ENCODE results near the gene ASTL.

Gene ASTL

DNA sequence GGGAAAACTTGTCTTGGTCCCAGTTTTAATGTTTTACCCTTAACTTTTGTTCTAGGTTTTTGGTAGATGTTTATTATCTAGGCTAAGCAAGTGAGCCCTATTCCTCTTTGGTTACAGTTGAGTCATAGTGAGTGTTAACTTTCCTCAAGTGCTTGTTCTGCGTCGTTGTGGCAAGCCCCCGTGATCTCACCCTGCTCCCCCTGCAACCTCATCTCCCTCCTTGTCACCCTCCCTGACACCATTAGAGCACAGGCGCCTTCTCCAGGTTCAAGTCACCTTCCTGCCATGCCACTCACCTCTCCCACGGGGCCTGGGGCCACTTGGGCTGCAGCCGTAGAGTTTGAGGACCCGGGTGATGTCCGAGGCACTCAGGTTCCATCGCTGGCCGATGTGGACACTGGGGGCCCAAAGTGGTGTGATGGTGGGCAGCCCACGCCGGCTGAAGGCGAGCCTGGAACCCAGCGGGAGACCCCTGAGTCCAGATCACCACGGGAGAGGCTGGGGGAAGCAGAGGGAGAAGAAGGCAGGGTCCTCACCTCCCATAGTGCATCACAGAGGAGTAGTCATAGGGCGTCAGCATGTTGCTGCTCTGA is 8.7 kb downstream of the ASTL start:
- no peak for DNase-seq (ENCODE audit: low read depth)

DNA sequence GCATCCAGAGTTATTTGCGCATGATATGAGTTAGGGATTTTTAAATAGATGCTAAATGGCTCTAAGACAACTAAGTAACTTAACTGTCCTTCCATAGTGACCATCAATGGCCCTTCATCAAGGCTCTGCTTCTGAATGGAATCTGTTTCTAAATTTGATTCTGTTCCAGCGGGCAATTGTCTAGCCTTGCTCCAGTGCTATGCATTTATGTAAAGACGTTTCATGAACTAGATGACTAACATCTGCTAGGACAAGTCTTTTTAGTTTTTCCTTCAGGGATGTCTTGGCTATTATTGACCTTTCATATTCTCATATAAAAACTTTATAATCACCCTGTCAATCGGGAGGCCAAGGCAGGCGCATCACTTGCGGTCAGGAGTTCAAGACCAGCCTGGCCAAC is 9.8 kb downstream of the ASTL start:
- DNase-seq (ENCODE audit: low read depth), result no peak

DNA sequence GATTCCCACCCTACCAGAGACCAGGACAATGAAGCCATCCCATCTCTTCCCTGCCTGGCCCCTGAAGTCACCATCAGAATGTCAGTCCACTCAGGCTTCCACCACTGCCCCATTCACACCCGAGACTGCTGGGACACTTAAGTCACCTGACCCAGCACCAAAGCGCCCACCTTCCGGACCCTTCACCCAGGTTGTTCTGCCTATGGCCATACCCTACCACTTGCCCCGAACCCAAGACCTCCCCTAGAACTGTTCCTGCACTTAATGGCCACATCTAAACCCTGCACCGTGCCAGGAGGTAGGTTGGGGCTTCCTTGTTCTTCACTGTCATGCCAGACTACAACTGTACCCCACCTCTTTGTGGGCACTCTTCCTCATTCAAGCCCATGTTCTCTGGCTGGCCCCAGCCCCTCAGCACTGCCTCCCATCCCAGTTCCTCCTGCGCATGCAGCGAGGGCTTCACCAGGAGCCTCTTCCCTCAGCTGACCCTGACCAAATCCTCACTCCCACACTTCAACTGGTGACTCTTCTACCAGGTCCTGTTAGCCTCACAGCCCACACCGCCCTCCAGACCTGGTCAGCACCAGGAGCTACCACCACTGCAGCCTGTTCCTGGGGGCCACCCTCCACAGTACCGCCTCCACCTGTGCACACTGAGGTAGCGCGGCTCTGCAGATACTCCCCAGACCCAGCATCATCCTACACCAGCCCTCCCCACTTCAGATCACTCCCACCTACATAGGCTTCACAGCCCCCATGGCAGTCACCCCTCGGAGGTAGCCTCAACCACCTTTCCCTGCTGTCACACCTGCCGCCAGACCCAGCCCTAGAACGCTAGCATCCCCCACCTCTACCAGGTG is 13.7 kb downstream of the ASTL start:
- DNase-seq (ENCODE audit: low read depth), result no peak

DNA sequence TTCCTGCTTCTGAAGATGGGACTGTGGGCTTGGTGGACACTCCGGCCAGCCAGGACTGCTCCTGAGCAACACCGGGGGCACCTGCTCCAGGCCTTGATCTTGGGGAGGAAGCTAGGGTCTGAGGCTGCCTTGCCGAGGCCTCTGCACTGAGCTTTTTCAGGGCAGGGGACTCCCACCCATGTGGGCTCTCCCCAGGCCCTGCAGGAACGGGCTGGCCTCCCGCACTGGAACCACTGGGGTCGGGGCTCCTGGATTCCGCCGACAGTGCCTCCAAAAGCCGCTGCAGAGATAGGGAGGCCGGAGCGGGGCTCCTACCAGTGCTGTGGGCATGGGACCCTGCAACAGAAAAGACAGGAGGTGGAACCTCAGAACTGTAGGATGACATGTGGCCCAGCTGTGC is 14.4 kb downstream of the ASTL start:
- DNase-seq (ENCODE audit: low read depth), result no peak

GRCh38 chr2:96123290-96123689 is 15.0 kb downstream of the ASTL start:
- no peak for DNase-seq (ENCODE audit: low read depth)

- DNase-seq (ENCODE audit: low read depth), result no peak
Observed at GRCh38 chr2:96122391-96122790, 15.9 kb downstream of the ASTL start.

- DNase-seq (ENCODE audit: low read depth), result no peak
Observed at GRCh38 chr2:96121414-96121813, 16.9 kb downstream of the ASTL start.

DNA sequence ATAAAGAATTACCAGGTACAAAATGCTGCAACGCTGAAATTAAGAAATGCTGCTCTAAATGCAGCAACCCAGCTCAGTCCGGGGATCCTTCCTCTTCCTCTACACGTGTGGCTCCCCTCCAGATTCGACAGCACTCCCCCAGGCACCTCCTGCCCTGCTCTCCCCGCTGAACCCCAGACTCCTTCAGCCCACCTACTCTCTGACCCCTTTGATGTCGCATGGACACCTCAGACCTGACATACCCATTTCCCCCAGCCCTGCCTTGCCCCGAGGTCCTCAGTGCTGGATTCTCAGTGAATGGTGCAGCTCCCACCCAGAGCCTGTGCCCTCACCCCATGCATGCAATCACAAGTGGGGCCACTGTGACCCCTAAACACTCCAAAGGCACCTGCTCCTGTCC is 17.3 kb downstream of the ASTL start:
- DNase-seq (ENCODE audit: low read depth), result no peak

- DNase-seq (ENCODE audit: low read depth), result no peak
Observed at GRCh38 chr2:96120091-96120720, 18.1 kb downstream of the ASTL start.

DNA sequence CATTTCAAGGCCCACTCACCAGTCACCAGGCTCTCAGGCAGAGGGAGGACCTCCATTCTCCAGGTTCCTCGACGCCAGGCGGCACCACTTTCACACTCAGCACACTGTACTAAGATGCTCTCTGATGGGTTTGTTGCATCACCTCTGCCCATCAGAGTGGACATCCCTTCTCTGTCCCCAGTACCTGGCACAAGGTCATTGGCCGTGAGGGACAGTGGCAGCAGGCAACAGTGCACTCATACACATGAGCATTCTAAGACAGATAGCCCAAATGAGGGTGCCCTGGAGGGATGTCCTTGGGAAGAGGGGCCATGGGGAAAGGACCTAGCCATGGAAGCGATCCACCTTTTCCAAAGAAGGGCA is 18.9 kb downstream of the ASTL start:
- DNase-seq (ENCODE audit: low read depth), result no peak

GRCh38 chr2:96118698-96119388 is 19.5 kb downstream of the ASTL start:
- DNase-seq (ENCODE audit: low read depth), result no peak

DNA sequence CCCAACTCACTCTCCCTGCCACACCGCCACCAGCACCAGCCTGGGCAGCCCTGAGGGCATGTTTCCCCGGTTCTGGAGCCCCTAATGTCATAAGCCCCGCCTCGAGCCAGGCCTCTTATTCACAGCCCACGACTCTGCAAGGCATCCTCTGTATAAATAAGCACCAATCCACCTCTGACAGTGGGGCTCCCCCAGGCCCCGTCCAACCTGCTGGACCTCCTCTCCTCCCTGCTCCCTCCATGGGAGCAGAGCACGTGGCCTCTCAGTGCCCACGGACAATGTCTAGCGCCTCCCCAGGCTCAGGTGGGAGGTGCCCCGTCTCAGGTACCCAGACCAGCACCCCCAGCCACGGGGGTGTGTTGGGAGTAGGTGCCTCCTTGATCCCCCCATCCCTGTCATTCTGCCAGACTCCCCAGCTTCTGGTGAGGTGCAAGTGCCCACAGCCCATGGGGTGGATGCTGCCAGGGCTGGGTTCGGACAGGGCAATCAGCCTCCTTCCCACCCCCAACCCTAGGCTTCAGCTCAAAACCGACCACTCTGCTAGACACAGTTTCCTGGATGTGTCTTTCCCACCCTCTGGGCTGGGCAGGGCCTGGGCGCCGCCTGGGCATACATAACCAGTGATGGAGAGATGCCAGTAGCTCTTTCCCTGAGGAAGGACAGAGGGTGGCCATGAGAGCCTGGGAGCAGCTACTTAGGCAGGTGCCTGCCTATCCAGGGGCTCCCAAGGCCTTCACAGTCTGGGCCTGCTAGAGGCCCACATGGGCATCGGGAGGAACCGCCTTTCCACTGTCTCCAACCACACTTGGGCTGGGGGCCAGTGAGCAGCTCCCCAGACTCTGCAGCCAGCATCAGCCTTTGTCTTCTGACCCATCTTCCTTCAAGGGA is 20.4 kb downstream of the ASTL start:
- DNase-seq (ENCODE audit: low read depth), result no peak

DNA sequence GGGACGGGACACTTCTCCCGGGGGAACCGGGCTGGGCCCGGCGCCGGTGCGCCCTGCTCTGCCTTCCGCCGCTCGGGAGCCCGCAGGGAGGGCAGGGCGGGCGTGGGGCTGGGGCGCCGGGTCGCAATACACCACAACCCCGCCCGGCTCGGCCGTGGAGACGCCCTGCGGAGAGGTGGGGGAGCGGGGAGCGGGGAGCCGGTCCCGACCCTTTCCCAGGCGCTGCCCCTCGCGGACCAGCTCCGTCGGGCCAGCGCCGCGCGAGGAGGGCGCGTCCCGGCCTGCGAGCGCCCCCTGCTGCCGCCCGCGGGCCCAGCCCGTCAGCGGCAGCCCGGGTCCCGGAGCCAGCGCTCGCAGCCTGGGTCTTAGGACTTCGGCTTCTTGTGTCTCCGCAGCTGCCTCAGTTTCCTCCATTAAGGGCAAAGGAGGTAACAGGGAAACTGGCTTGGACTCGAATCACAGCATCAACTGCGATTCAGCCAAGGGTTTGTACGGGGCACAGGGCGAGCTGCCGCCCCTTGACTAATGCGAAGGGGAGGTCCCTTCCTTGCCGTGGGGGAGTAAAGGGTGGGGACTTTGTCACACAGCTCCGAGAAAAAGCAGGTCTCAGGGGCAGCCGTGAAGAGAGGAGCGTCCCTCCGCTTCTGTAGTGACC is 21.3 kb downstream of the ASTL start:
- DNase-seq (ENCODE audit: low read depth), result peak; percentile 48

- DNase-seq (ENCODE audit: low read depth), result peak; percentile 84
Observed at GRCh38 chr2:96116424-96116878, 21.9 kb downstream of the ASTL start, which contains the start of gene ADRA2B. Gene ADRA2B (minus strand): TSS chr2:96116571. CDS start chr2:96116149, 422 bp downstream.

GRCh38 chr2:96115631-96116423 is 22.5 kb downstream of the ASTL start:
- no peak for DNase-seq (ENCODE audit: low read depth)

DNA sequence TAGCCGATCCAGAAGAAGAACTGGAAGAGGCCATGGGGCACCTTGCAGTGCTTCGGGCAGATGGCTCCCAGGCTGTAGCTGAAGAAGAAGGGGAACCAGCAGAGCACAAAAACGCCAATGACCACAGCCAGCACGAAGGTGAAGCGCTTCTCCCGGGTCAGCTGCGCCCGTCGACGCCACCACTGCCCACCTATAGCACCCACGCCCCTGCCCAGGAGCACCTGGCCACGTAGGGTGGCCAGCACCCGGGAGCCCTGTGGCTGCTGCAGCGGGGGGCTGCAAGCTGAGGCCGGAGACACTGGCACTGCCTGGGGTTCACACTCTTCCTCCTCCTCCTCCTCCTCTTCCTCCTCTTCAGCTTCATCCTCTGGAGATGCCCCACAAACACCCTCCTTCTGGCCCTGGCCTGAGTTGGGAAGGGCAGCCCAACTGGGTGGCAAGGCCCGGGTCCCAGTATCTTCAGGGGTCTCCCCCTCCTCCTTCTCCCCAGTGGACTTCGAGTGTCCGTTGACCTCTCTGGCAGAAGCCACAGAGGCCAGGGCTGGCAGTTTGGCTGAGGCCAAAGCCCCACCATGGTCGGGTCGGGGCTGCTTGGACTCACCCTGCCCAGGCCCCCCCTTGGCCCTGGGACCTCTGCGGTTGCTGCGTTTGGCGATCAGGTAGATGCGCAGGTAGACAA is 23.3 kb downstream of the ASTL start:
- no peak for DNase-seq (ENCODE audit: low read depth)

GRCh38 chr2:96114546-96114902 is 23.8 kb downstream of the ASTL start:
- no peak for DNase-seq (ENCODE audit: low read depth)

DNA sequence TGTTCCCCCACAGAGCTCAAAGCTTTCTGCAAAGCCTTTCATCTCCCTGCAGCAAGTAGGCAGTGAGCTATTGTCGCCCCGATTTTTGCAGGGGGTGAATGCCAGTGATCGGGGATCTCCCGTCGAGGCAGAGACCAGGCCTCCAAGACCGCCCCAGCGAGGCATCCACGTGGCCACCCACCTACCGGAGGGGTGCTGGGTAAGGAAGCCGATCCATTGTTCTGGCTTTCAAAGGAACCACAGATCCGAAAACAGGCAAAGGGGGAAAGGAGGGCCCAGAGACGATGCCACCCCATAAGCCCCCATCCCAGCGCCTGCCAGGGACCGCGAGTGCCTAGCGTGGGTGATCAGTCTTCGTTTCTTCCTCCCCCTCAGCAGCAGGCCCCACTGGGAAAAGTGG is 24.4 kb downstream of the ASTL start:
- no peak for DNase-seq (ENCODE audit: low read depth)

DNA sequence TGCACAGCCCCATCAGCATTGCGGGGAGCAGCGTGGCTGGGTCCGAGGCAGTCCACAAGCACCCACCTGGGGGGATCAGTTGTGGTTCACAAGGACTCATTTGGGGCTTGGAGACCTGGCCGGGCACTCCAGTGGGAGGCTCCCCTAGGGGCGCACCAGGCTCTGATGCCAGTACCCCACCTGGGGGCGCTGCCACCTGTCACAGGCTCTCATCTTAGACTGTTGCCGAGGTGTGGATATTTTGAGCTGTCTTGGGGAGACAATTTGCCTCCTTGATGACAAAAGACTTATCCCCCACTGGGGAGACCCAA is 25.0 kb downstream of the ASTL start:
- no peak for DNase-seq (ENCODE audit: low read depth)

All from stimulated activated CD4-positive, alpha-beta T cell treated with anti-CD3 and anti-CD28 coated beads, Interleukin-2, amount 100 ng/mL, for 4 hours (primary cell).